Psoas muscle (tissue), 8 donors: ENCODE data around the gene CRACDL. TPM values are rescaled to one million over a fixed set of nuclear protein-coding genes. Genes with fewer than 3 reads are reported as not detected.

Experiments used
- ATAC-seq, 4 donors: fragments of 200-7000 bp; cut with Tn5 transposase; one replicate each; pipeline ENCODE4 v1.9.1; 2020; ENCODE audit warnings: moderate library complexity in 3 of 4, mild to moderate bottlenecking in 2 of 4
- DNase-seq, 2 donors: peaks; one replicate each; pipeline ENCODE4 v3.0.0-alpha.2; 2020
- H3K27ac ChIP-seq: fragments of 200-600 bp; one replicate; pipeline ENCODE4 v1.8.0; 2022
- H3K27me3 ChIP-seq, 3 donors: fragments of 200-600 bp in 1 of 3; one replicate each; pipeline versions ENCODE4 v1.6.1 to v1.8.0; 2013 to 2022; ENCODE audit warnings: low read length in 2 of 3, mild to moderate bottlenecking in 2 of 3, moderate library complexity in 1 of 3; ENCODE audit not compliant: insufficient read depth in 3 of 3
- H3K36me3 ChIP-seq, 2 donors: fragments of 200-600 bp in 1 of 2; one replicate each; pipeline versions ENCODE4 v1.6.1 to v1.8.0; 2013 to 2022; ENCODE audit warnings: low read depth in 1 of 2, mild to moderate bottlenecking in 1 of 2, moderate library complexity in 1 of 2; ENCODE audit not compliant: insufficient read depth in 1 of 2
- H3K4me1 ChIP-seq: fragments of 200-600 bp; one replicate; pipeline ENCODE4 v1.8.0; 2022
- H3K4me3 ChIP-seq: fragments of 200-600 bp; one replicate; pipeline ENCODE4 v1.8.0; 2022; ENCODE audit warnings: mild to moderate bottlenecking
- H3K9me3 ChIP-seq: fragments of 200-600 bp; one replicate; pipeline ENCODE4 v1.8.0; 2022
- WGBS, 3 donors: extraction: QIAGEN DNeasy Blood & Tissue Kit; methylation state at CpG; one replicate each; pipeline versions ENCODE4 v1.1.6 to v1.1.7; 2013; 5-methylcytosine and 5-hydroxymethylcytosine counted together
- intact Hi-C, 2 donors: fragments of 100-400 bp; cut with DNase I; formaldehyde crosslinking; loops; one replicate each; pipeline versions ENCODE4 v1.11.0 to v1.14.2; 2022
- polyA plus RNA-seq, 3 donors: library from polyadenylated mRNA; stranded (reverse); fragments of 200-250 nt; gene quantifications; one replicate each; pipeline ENCODE4 v1.2.3, GENCODE V29; 2013
- total RNA-seq, 4 donors: library from RNA; stranded (reverse); fragmentation: NEBNext Ultra II Directional in 2 of 4; extraction: Animal tissue kit (Norgen Biotek cat#: 25700) in 2 of 4; gene quantifications; one replicate each; pipeline versions ENCODE4 v1.2.1 to v1.2.4, GENCODE V29; 2021 to 2023
- TF ChIP-seq, protein P1 (sequence below): fragments of 200-600 bp; IDR thresholded peaks from one replicate; pipeline ENCODE4 v1.8.0; 2022; ENCODE audit warnings: antibody characterized with exemption
- donor health status: healthy with polysubstance abuse.
- donor health status: DM: no; HTN: no; CAD: no; lungs with moderate emphysema.
- donor health status: Bipolar disorder and iron deficiency.
- donor health status: healthy.
- donor health status: DM: yes; HTN: yes; CAD: no.
- donor health status: DM: no; HTN: no; CAD: no.
- donor health status: DM: no; HTN: no; CAD: no.
- donor health status: DM: yes; HTN: yes; CAD: no.

CRACDL gene
- total and polyA plus RNA-seq, 7 donors, result 0.97 to 3.1 (median 2.3) TPM

DNA sequence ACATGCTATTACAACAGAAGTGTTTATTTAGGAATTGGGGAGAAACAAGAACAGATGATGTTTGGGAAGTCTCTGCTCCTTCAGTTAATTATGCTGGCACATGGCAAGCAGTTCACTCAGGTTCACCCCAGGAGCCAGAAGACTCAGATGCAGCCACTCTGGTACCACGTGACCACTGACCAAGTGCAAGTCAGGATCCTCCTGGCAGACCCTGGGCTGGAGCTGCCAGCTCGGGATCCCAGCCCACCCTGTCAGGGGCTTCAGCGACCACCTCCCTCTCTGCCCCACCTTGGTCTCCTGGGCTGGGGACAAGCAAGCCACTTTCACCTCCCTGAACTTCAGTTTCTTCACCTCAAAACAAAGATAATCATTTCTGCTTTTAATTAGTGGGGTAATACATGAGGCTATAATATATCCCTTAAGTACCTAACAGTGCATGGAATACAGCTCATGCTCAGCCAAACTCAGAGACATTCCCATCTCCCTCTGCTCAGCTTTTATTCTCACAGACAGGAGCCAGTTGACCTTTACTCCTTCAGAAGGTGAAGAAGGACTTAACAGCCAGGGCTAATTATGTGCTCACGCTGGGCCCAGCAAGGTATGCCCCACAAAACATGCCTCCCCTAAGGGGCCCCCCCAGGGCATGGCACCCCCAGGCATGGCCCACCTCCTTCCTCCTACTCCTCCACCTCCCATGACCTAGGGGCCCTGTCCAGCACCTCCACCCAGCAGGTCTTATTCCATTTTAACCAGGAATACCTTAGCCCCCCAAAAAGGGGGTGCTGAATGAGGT lies 11.8 kb downstream of the CRACDL start:
- no peaks in the 10 kb centered on the region for H3K4me1 ChIP-seq
- peaks cover 0 to 2% (median 0%) of the 10 kb centered on the region in 3 donors for H3K27me3 ChIP-seq
- intact Hi-C loops, result no loop called here
- peaks cover under 1% of the 10 kb centered on the region for H3K9me3 ChIP-seq
- no peak overlapping the region for H3K4me3 ChIP-seq
- TF ChIP-seq, protein P1, sequence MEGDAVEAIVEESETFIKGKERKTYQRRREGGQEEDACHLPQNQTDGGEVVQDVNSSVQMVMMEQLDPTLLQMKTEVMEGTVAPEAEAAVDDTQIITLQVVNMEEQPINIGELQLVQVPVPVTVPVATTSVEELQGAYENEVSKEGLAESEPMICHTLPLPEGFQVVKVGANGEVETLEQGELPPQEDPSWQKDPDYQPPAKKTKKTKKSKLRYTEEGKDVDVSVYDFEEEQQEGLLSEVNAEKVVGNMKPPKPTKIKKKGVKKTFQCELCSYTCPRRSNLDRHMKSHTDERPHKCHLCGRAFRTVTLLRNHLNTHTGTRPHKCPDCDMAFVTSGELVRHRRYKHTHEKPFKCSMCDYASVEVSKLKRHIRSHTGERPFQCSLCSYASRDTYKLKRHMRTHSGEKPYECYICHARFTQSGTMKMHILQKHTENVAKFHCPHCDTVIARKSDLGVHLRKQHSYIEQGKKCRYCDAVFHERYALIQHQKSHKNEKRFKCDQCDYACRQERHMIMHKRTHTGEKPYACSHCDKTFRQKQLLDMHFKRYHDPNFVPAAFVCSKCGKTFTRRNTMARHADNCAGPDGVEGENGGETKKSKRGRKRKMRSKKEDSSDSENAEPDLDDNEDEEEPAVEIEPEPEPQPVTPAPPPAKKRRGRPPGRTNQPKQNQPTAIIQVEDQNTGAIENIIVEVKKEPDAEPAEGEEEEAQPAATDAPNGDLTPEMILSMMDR, result no peak
- 85 to 92% (median 91%) methylated on average over 4 of the region's 4 CpGs for WGBS, 3 donors
- no peak overlapping the region for H3K27ac ChIP-seq
- ATAC-seq (no peak), DNase-seq (no peak)
- H3K36me3 ChIP-seq, result no peaks in the 10 kb centered on the region

DNA sequence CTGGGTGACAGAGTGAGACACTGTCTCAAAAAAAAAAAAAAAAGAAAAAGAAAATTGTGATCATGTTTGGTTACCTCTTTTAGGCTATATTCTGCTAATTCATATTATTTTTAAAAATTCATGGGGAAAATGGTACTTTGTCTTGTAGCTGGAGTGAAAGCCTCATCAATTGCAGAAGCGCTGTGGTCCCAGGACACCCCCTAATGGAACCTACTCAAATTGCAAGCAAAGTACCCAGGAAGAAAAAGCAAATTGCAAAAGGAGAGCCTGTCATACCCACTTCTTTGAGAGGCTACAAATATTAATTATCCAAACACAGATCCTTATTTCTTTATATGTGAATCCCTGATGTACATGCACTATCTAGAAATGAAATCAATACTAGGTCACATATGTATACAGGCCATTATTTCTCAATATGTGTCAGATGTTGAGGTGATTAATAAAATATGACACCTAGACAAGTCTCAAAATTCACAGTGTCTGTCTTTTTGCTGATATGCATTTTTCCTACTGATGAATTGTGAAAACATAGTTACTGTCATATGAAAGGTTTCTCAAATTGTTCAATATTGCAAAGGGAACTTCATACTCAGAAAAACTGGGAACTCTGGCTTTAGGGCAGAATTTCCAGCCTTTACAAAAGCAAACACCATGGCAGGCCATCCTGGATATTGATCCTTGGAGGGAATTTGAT lies 12.6 kb downstream of the CRACDL start:
- intact Hi-C loops, result no loop called here
- no peak for DNase-seq
- no peaks in the 10 kb centered on the region for H3K36me3 ChIP-seq
- H3K4me1 ChIP-seq, result no peaks in the 10 kb centered on the region
- H3K27me3 ChIP-seq, result no peaks in the 10 kb centered on the region
- H3K4me3 ChIP-seq, result no peak overlapping the region
- peaks cover 5% of the 10 kb centered on the region for H3K9me3 ChIP-seq
- no peak for ATAC-seq
- WGBS, 3 donors, result 88 to 93% (median 90%) methylated on average over 1 of the region's 1 CpG
- TF ChIP-seq, protein P1, result no peak
- no peak overlapping the region for H3K27ac ChIP-seq

DNA sequence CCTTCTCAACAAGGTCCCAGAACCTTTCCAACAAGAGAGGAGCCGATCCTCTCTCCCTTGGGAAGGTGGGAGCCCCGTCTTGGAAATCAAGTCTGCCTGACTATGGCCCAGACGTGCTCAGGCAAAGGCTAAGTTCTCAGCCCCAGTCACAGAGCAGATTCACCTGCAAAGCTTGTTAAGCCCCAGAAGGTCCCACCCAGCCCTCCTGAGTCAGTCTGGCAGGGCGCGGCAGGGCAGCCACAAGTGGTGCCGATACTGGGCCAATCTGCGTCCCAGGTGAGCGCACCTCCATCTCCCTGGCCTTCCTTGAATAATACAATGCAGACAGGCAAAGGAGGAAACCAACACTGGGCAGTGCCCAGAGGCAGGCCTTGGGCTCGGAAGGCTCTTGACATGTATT lies 15.0 kb downstream of the CRACDL start:
- 87 to 89% (median 89%) methylated on average over 9 of the region's 9 CpGs for WGBS, 3 donors
- peaks cover 5% of the 10 kb centered on the region for H3K9me3 ChIP-seq
- no peaks in the 10 kb centered on the region for H3K36me3 ChIP-seq
- DNase-seq, result no peak
- ATAC-seq, result no peak
- intact Hi-C loops, result loop anchor here in 1 of 2 donors (2.0 kb wide), 1 partner anchor 20 kb away; no protein-coding TSS in a partner anchor
- TF ChIP-seq, protein P1, result no peak
- H3K27me3 ChIP-seq, result no peaks in the 10 kb centered on the region
- H3K4me1 ChIP-seq, result no peaks in the 10 kb centered on the region
- no peak overlapping the region for H3K27ac ChIP-seq
- H3K4me3 ChIP-seq, result no peak overlapping the region

DNA sequence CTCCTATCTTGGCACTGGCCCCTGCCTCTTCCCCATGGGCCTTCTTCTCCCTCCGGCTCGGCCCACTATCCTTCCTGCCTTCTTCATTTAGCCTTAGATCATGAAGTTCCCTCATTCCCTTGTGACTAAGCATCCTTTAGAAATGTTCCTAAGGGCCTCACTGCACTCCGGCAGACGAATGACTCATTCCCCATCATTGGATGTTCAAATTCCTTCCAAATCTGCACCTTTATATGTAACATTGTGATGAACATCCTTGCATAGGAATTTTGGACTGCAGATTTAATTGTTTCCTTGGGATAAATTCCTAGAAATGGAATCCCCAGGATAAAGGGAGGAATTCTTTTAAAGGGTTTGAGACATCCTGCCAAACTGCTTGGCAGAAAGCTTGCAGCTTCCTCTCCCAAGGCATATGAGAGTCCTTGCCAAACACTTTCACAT lies 19.0 kb downstream of the CRACDL start:
- Histone ChIP-seq H3K36me3 (no peaks in the 10 kb centered on the region), H3K4me1 (no peaks in the 10 kb centered on the region), H3K4me3 (no peak overlapping the region), H3K9me3 (peaks cover 5% of the 10 kb centered on the region), H3K27me3 (no peaks in the 10 kb centered on the region), H3K27ac (no peak overlapping the region)
- 28 to 41% (median 34%) methylated on average over 4 of the region's 4 CpGs for WGBS, 3 donors
- DNase-seq (no peak), ATAC-seq (no peak)
- TF ChIP-seq, protein P1, result no peak
- intact Hi-C loops, result no loop called here
